Eye (tissue), 1 donor: ENCODE results near the gene PTK7.
"Not testable (repeated sequence)": the region's sequence is repeated elsewhere in the genome, so short reads cannot be mapped to it uniquely, and the experiment has no call there.

ENCODE experiments used
- DNase-seq: peaks from one replicate; pipeline ENCODE4 v3.0.0-alpha.2; 2015

PTK7 gene

DNA sequence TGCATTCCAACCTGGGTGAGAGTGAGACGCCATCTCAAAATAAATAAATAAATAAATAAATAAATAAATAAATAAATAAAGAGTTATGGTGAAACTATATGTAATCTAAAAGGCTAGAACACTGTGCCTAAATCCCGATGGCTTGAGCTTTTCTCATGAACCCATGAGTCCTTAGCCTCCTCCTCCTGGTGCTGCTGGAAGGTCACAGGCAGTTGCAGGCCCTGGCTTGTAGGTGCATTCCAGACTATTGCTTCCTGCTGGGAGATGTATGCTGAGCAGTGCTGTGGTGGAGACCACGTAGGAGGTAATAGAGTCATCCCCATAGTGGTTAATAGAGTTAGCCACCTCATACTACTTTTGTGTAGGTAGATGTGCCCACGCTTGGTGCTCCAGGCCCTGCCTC, 12.5 kb downstream of the PTK7 start:
- peak; percentile 31 for DNase-seq

DNA sequence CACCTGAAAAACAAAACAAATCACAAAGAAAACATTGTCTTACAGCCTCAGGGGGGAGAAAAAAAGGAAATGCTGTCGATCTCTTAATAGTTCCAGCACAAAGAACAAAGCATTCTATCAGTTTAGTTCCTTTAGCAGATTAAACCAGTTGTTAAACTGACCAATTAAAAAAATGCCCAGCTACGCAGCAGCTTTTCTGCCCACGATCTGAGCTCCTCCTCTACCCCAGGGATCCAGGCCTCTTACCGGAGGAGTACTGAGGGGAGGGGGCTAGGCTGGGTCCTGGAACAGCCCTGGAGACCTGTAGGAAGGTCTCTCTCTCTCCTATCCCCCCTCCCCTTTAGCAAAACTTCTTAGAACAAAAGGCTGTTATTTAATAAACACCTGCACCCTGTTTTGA, 13.4 kb downstream of the PTK7 start:
- DNase-seq: peak; percentile 76

DNA sequence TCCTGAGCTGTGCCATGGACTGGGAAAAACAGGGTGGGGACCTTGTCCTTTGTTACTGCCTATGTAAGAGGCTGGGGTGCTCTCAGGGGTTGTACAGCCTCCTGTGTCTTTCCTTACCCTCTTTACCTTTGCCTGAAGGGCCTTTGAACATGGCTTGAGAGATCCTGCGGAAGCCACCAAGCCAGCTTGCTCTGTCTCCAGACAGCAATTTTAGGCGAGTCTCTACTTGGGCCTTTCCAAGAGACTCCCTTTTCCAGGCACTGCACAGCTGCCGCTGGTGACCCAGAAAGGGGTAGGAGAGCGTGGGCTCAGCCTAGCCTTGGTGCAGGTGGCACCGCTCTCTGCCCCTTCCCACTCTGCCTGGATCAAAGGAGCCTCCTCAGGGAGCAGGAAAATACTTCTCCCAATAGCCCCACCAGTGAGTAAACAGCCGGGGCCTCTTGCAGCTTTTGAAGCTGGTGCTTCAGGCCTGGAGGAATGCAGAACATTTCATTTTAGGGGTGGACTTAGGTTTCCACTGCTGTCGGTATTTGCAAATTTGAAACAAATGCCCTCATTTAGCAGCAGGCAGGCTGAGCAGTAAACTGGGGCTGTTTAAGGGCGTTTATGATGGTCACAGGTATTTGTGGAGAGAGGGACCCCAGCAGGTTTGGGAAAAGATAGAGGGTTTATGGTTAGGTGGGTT, 13.9 kb downstream of the PTK7 start:
- peak; percentile 62 for DNase-seq

DNA sequence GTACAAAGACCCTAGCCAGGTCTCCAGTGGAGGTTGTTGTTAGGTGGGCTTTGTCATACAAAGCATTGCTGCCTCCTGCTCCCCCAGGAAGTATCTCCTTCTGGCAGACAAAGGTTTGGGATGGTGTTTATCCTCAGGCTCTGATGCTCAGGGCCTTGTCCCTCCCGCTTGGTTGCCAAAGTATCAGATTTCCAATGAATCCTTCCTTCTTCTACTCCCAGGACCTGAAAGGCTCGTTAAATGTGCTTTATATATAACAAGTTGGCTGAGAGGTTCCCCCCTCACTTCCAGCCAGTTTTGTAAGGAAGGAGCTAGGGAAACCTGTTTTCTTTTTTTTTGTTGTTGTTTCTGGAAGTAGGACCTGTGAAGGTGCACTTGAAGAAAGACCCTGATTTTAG, 14.4 kb downstream of the PTK7 start:
- peak; percentile 57 for DNase-seq

DNA sequence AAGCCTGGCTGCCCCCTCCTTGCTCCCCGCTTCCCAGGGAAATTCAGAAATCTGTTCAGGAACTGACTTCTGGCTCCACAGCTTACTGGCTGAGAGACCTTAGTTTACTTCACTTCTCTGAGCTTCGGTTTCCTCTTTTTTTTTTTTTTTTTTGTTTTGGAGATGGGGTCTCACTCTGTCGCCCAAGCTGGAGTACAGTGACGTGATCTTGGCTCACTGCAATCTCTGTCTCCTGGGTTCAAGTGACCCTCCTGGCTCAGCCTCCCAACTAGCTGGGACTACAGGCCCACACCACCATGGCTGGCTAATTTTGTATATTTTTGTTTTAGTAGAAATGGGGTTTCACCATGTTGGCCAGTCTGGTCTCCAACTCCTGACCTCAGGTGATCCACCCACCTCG, 14.9 kb downstream of the PTK7 start:
- DNase-seq: no peak

DNA sequence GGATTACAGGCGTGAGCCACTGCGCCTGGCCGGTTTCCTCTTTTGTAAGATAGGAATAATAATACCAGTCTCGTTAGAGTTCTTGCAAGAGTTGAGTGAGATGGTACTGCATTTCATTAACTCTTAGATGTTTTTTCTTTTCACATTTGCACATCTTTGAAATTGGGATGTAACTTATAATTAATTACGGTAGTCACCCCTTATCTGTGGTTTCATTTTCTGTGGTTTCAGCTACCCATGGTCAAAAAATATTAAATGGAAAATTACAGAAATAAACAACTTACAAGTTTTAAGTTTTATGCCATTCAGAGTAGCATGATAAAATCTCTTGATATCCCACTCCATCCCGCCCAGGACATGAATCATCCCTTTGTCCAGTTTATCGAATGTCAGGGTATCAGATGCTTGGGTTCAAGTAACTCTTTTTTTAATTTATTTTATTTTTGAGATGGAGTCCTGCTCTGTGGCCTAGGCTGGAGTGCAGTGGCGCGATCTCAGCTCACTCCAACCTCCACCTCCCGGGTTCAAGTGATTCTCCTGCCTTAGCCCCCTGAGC, 15.4 kb downstream of the PTK7 start:
- DNase-seq: no peak

DNA sequence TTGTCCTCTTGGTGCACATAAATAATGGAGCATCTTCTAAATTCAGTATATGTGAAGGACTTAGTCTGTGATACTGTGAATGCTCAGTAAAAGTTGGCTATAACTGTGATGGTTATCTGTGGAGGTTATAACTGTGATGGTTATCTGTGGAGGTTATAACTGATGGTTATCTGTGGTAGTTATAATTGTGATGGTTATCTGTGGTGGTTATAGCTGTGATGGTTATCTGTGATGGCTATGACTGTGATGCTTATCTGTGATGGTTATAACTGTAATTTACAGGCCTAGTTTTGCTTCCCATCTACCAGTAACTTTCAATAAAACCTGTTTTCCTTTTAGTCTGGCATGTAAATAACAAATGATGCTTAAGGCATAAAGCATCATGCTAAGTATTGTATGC, 16.5 kb downstream of the PTK7 start:
- DNase-seq: no peak

DNA sequence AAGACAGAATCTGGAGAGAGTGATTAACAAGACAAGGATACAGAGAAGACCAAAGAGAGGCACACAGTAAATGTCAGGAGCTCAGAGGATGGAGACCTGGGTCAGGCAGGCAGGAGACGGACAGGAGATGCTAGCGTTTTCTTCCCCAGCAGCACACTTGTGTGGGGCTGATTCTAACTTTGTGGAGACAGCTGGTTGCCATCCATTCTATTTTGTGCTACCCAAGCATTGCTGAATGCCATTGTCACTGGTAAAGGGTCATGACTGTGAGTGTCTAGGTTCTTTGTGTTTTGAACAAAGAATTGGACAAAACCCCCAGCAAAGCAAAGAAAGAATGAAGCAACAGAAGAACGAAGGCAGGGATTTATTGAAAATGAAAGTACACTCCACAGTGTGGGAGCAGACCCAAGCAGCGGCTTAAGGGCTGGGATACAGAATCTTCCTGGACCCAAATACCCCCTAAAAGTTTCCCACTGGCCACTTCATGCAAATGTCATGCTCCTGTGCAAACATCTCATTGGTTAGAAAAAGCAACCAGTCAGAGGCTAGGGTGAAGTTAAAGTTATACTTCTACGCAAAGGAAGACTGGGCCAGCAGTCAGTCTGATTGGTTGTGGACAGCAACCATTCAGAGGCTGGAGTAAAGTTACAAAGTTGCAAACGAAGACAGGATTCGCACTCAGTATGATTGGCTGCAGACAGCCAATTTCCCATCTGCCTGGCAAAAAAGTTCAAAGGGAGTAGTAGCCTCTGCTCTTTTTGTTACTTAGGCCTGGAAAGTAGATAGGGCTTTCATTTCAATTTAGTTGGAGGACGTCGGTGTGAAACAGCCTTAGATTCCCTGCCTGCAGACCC, 17.5 kb downstream of the PTK7 start:
- DNase-seq: peak; percentile 54

DNA sequence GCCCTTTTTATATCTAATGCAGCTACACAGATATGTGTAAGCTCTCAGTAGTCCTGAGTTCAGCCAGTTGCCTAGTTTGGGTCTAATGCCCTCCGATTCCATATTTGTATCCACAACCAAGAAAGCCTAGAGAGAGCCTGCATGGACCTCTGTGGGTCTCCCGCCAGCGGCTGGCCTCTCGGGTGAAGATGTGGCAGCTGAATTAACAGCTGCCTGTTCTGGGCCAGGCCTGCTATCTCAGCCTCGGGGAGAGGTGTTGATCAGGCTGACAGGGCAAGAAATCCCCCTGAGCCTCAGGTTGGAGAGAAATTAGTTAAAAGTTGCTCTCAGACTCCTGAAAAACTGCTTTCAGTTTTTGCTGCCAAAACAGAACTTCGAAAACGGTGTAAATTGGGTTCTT, 19.8 kb downstream of the PTK7 start:
- DNase-seq: no peak

DNA sequence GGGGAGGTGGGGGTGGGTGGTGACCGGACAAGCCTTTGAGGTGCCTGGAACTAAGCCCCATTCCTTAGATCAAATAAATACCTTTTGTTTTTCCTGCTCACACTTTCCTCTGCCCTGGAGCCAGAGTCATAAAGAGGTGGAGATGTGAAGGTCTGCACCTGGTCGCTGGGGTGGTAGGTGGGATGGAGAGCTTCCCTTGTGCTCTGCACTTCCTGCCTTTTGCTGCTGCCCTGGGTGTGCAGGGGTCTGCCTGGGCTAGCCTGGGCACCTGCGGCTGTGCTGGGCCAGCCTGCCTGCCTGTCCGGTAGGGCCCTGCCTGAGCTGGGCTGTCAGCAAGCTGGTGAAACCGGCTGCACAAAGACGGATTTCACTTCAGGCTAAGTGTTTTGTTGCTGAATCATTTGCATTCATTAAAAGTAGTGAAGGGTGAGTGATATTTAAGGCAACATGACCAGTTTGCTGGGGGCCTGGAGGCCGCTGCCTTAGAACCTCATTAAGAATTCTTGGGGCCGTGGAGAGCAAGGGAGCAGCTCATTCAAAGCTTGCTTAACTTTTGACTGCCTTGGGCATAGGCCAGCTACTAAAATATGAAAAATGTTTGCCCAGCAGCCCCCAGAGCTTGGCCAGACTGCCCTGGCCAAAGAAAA, 20.5 kb downstream of the PTK7 start:
- DNase-seq: peak; percentile 66

DNA sequence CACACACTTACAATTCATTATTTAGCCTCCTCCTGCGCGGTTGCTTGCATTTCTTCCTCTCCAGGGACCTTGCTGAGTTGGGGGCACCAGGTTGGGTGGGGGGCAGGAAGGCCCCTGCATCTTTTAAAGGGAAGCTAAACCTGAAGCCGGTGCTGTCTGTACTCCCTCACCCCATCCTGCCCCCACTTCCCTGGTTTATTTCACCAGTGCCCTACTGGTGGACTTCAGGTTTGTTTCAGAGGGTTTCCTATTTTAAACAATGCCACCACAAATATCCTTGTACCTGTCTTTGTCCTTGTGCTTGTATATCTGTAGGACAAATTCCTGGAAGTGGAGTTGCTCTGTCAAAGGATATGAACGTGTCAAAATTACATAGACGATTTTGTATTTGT, 21.0 kb downstream of the PTK7 start:
- no peak for DNase-seq

DNA sequence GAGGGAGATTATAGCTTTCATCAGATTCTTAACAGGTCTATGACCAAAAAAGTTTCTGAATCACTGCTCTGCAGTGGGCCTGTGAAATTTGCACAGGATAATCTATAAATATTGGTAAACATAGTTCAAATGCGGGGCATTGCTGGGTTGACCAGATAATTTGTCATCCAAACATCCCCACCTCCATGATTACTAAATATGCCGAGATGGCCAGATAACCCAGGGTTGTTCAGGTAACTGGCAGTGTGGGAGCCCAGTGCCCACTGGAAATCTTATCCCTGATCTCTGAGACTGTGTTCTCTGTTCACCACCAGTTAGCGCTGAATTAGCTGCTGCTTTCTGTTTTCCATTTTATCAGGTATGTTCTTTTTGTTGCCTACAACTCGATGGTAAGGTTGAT, 21.4 kb downstream of the PTK7 start:
- DNase-seq: no peak

DNA sequence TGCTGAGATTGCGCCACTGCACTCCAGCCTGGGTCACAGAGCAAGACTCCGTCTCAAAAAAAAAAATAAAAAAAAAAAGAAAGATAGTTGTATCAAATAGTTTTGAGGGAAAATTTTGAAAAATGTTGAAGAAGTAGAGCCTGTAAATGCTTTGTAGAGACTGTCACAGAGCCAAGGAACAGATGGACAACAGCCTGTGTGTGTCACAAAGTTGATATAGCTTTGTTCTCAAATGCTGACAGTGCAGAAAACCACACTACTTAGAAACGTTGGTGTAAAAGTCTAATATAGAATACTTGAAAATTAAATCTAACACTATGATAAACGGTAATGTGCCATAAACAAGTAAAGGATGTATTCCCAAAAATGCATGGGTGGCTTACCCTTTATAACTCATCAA, 25.4 kb downstream of the PTK7 start:
- DNase-seq: no peak

DNA sequence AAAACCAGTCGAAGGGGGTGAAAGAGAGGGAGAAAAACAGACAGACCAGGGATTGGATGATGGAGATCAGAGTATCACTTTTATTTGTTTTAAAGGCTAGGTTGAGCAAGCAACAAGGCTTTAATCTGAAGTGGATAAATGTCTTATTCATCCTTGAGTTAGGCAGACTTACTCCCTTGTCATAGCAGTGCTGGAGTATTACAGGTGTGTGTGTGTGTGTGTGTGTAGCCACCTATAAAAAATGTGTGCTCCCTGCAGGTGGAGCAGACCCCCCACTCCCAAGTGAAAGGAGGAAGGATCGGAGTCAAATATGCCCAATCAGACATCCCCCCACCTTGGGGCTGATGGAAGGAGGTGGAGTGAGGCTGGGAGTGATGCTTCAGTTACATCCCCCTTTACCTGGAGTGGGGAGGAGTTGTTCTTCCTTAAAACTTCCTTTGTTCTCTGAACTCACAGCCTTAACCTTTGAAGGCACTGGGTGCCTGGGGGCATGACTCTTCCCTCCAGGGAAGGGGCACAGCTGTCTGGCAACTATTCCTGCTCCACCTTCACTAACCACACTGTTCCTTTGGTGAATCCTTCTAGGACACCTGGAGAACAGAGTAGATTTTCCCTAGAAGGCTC, 27.3 kb downstream of the PTK7 start:
- DNase-seq: no peak

DNA sequence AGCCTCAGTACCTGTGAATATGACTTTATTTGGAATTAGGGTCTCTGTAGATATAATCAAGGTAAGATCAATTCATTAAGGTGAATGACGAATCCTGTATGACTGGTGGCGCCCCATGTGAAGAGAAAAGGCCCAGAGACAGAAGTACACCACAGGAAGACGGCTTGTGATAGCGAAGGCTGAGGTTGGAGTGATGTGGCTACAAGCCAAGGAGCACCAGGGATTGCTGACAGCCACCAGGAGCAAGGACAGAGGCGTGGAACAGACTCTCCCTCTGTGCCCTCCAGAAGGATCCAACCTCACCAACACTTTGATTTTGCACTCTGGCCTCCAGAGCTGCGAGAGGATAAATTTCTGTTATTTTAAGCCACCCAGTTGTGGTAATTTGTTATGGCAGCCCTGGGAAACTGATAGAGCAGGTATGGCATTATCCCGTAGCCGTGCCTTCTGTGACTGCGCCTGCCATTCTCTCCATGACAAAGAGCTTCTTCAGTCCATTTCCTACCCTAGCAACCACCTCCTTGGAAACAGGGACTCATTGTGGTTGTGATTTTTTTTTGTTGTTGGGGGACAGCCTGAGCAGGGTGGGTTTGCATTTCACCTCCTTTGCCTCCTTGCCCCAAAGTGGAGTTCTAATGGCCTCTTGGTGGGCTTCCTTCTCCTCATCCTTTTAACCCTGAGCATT, 29.6 kb downstream of the PTK7 start:
- no peak for DNase-seq

DNA sequence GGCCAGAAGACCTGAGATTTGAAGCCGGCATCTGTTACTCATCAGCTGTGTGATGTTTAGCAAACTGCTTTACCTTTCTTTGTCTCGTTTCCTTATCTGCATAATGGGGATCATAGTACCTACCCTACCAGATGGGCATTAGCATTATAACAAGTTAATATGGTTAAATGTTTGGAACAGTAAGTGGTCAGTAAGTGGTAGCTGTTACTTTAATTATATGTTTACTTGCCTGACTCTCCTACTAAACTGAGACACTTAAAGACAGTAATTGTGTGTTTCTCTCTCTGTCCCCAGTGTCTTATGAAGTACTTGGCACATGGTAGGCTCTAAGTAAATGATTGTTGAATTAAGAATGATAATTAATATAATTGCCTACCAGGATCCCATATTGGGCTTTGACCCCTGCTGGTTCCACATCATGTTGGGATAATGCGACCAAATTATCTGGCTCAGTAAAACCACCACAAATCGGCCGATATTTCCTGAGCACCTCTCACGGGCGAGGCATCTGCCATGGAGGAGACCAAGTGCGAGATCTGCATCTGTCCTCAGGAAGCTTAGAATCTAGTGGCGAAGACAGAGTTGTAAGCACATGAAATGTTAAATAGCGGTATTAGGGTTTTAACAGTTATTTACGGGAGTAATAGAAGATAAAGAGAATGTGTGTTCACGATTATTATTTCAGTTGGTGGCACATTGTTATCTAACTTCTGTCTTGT, 31.4 kb downstream of the PTK7 start:
- no peak for DNase-seq

DNA sequence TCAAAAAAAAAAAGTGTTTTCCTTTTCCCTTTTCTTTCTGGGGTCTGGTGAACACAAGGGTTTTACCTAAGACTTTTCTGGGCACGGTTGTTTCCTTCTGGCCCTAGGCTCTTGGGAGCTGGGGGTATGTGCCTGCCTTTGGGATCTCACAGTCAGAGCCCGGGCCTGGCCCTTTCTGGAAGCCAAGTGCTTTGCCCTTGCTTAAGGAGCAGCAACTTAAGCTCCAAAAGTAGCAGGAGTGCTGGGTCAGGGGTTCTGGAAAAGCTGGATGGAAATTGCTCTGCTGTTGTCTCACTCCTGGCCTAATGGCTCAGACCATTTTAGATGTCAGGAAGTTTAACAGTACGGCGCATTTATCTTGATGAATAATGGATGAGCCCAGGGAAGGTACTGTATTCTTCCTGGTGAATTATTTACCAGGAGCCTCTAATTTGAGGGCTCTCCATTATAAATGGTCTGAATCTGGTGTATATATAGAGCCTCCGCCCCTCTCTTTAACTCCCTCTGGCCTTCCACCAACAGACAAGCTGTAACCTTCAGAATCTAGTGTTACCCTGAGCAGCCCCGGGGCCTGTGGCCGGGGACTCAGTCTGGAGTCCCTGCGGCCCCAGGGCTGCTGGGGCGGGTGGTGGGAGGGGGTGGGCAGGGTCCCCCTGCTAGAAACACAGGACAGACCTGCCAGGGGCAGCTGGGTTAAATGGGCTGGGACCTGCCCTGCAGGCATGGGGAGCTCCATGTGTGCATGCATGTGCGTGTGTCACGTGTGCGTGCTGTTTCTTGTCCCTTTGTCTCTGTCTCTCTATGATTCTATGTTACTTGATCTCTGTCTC, 37.5 kb downstream of the PTK7 start:
- peak; percentile 79 for DNase-seq

DNA sequence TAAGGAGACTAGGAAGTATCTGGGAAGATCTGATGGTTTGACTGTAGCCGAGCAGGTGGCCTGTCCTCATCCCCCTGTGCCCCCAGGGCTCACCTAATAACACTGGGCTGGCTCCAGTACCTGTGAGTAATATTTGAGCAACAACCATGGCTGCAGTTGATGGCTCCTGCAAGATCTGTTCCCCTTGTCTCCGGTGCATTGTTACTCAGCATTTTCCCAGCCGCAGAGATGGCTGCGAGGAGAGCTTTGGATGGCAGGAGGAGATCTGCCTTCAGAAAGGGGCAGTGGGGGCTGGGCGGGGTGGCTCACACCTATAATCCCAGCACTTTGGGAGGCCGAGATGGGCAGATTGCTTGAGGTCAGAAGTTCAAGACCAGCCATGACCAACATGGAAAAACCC, 39.3 kb downstream of the PTK7 start:
- no peak for DNase-seq

DNA sequence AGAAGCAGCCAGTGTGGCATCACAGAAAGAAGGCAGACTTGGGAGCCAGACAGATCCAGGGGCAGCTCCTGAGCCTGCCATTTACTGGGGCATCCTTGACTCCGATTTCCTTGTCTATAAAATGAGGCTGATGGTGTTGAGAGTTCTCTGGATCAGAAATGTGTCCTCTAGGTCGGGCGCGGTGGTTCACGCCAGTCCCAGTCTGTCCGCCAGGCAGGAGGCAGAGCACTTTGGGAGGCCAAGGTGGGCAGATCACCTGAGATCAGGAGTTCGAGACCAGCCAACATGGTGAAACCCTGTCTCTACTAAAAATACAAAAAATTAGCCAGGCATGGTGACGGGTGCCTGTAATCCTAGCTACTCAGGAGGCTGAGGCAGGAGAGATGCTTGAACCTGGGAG, 41.4 kb downstream of the PTK7 start:
- not testable (repeated sequence) for DNase-seq

DNA sequence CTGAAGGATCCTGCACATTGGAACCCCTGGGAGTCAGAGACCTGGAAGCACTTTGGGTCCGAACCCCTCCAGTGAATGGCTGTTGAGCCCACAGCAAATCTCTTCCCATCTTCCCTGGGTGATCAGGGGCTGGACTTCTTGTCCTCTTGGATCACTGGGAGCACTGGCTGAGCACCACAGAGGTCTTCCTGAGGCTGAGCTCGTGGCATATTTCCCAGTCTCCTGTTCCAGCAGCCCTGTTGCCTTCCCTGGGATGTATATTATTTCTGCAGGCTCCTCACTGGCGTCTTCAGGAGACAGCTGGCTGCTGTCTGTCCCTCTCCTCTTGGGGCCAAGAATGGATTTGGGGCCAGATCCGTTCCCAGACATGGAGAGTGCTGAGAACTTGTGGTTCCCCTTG, 43.4 kb downstream of the PTK7 start:
- DNase-seq: no peak
